NCI-H1417 (cell line): Measurements from ENCODE around the gene SLC22A14.
"Not testable (repeated sequence)": the region's sequence is repeated elsewhere in the genome, so short reads cannot be mapped to it uniquely, and the experiment has no call there.

Experiments used
- DNase-seq, 3 experiments: peaks; one replicate each; lab custom pipeline; 2025; lab: John Stamatoyannopoulos, UW

The SLC22A14 gene

GRCh38 chr3:38313695-38314094 lies 31.6 kb downstream of the SLC22A14 start:
- no peak for DNase-seq

- DNase-seq, result no peak
These were observed 32.1 kb downstream of the SLC22A14 start for GRCh38 chr3:38314112-38314763.

- DNase-seq, result no peak
These were observed 32.8 kb downstream of the SLC22A14 start for GRCh38 chr3:38314764-38315487.

GRCh38 chr3:38315488-38316230 lies 33.6 kb downstream of the SLC22A14 start:
- no peak for DNase-seq

- no peak for DNase-seq
These were observed 34.5 kb downstream of the SLC22A14 start for GRCh38 chr3:38316356-38317191.

- DNase-seq, result no peak
These were observed 35.2 kb downstream of the SLC22A14 start for GRCh38 chr3:38317192-38317759.

- no peak for DNase-seq
These were observed 36.9 kb downstream of the SLC22A14 start for GRCh38 chr3:38318766-38319671.

GRCh38 chr3:38320638-38321037 lies 38.5 kb downstream of the SLC22A14 start:
- DNase-seq, result not testable (repeated sequence)

- no peak for DNase-seq
These were observed 41.0 kb downstream of the SLC22A14 start for GRCh38 chr3:38323060-38323459.

GRCh38 chr3:38325256-38325655 lies 43.2 kb downstream of the SLC22A14 start:
- DNase-seq, result no peak

GRCh38 chr3:38327335-38328009 lies 45.4 kb downstream of the SLC22A14 start:
- DNase-seq, result no peak

- no peak for DNase-seq
These were observed 49.3 kb downstream of the SLC22A14 start for GRCh38 chr3:38331257-38332022.

GRCh38 chr3:38332201-38332600 lies 50.1 kb downstream of the SLC22A14 start:
- no peak for DNase-seq

- DNase-seq, result no peak
These were observed 52.3 kb downstream of the SLC22A14 start for GRCh38 chr3:38334142-38335055.

GRCh38 chr3:38335263-38335662 lies 53.2 kb downstream of the SLC22A14 start:
- no peak for DNase-seq

- DNase-seq, result no peak
These were observed 55.6 kb downstream of the SLC22A14 start for GRCh38 chr3:38337703-38338102.

GRCh38 chr3:38343797-38344594 lies 61.9 kb downstream of the SLC22A14 start:
- no peak for DNase-seq
